Measurements from ENCODE around the gene UTS2B.

Gene UTS2B

DNA sequence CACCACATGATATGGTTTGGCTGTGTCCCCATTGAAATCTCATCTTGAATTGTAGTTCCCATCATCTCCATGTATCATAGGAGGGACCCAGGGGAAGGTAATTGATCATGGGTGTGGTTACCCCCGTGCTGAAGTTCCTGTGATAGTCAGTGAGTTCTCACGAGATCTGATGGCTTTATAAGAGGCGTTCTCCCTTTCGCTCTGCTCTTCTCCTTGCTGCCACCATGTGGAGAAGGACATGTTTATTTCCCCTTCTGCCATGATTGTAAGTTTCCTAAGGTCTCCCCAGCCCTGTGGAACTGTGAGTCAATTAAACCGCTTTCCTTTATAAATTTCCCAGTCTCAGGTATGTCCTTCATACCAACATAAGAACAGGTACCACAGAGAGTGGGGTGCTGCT is 109.4 kb downstream of the UTS2B start:
- no peak for DNase-seq (ENCODE audit: low spot score)
- Histone ChIP-seq H3K27ac (no peak overlapping the region), H3K4me3 (no peak overlapping the region)
- TF ChIP-seq, protein P1, sequence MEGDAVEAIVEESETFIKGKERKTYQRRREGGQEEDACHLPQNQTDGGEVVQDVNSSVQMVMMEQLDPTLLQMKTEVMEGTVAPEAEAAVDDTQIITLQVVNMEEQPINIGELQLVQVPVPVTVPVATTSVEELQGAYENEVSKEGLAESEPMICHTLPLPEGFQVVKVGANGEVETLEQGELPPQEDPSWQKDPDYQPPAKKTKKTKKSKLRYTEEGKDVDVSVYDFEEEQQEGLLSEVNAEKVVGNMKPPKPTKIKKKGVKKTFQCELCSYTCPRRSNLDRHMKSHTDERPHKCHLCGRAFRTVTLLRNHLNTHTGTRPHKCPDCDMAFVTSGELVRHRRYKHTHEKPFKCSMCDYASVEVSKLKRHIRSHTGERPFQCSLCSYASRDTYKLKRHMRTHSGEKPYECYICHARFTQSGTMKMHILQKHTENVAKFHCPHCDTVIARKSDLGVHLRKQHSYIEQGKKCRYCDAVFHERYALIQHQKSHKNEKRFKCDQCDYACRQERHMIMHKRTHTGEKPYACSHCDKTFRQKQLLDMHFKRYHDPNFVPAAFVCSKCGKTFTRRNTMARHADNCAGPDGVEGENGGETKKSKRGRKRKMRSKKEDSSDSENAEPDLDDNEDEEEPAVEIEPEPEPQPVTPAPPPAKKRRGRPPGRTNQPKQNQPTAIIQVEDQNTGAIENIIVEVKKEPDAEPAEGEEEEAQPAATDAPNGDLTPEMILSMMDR (IDR thresholded peaks at IDR 0.05), result no peak

DNA sequence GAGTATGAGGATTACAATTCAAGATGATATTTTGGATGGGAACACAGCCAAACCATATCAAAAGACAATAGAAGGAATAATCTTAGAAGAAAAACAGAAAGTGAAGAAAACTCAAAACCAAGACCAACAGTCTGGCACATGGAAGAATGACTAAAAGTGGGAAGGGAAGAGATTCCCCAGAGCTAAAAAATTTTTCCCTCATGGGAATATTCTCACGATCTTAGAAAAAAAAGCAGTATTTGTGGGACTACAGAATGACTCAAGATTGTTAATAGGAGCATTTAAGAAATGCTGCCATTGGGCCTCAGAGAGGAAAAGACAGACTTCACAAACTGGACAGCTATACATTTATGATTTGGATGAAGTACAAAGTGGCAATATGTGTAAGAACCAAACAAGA is 113.0 kb downstream of the UTS2B start:
- TF ChIP-seq, protein P1 (IDR thresholded peaks at IDR 0.05), result no peak
- Histone ChIP-seq H3K4me3 (no peak overlapping the region), H3K27ac (no peak overlapping the region)
- DNase-seq (ENCODE audit: low spot score), result no peak
